Measurements from ENCODE around the gene ITGB6.
"Not testable (repeated sequence)": the region's sequence is repeated elsewhere in the genome, so short reads cannot be mapped to it uniquely, and the experiment has no call there.

The ITGB6 gene

DNA sequence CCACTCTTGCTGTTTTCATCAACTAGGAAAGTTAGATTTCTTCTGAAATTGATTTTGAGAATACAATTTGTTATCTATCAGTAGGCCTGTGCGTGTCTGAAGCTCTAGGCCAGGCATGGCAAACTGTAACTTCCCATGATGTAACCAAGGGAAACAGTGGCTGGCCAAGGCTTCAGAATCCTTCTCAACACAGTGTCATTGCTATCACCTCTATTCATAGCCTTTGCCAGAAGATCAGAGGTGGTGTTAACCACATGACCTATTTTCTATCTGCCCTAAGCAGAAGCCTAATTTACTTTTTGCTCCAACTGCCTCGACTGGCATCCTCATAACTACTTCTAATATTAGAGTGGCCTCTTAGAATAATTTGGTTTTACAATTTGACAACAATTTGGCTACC, 2.5 kb downstream of the ITGB6 start:
- no peaks in the 10 kb centered on the region for H3K36me3 ChIP-seq (ENCODE audit: control insufficient read depth in 1 of 2, insufficient read depth in 2 of 2, low read depth in 1 of 2, low read length in 2 of 2)
- WGBS: 100% methylated on average over 2 of the region's 2 CpGs
- H2BK5ac ChIP-seq (ENCODE audit: low read depth, low read length, poor library complexity, severe bottlenecking): no peak overlapping the region
- H2BK120ac ChIP-seq (ENCODE audit: low read depth, low read length): no peak overlapping the region
- H2BK15ac ChIP-seq (ENCODE audit: low read depth, poor library complexity, severe bottlenecking): no peak overlapping the region
- no peak overlapping the region for H3K4me3 ChIP-seq (ENCODE audit: insufficient read depth in 1 of 2, low read depth in 1 of 2, low read length in 2 of 2)
- H4K8ac ChIP-seq (ENCODE audit: low read length): no peak overlapping the region
- H4K91ac ChIP-seq (ENCODE audit: low read length): no peak overlapping the region
- peak overlapping the region in 1 of 2 experiments; percentile 42 for H2BK12ac ChIP-seq (ENCODE audit: low read length in 2 of 2)
- H3K18ac ChIP-seq (ENCODE audit: low read depth in 1 of 2, low read length in 2 of 2): no peak overlapping the region
- H3K27me3 ChIP-seq (ENCODE audit: control insufficient read depth in 1 of 2, insufficient read depth in 1 of 2, low read length in 2 of 2): no peaks in the 10 kb centered on the region
- H3K9ac ChIP-seq (ENCODE audit: low read length): no peak overlapping the region
- no peak overlapping the region for H3K27ac ChIP-seq (ENCODE audit: low read length, poor library complexity, severe bottlenecking)
- H3K4ac ChIP-seq (ENCODE audit: low read depth in 1 of 2, low read length in 2 of 2): peak overlapping the region in 1 of 2 experiments; percentile 10
- H3K9me3 ChIP-seq (ENCODE audit: control insufficient read depth, low read length): no peaks in the 10 kb centered on the region
- no peak overlapping the region for H3K4me2 ChIP-seq (ENCODE audit: low read length, poor library complexity, severe bottlenecking)
- DNase-seq: no peak
- no peaks in the 10 kb centered on the region for H3K4me1 ChIP-seq (ENCODE audit: control insufficient read depth, insufficient read depth, low read depth, low read length)
- no peak overlapping the region for H3K14ac ChIP-seq (ENCODE audit: low read length in 2 of 2)
- no peaks in the 10 kb centered on the region for H3K79me1 ChIP-seq (replicated peaks; ENCODE audit: low read length, poor library complexity, severe bottlenecking)
- no peak overlapping the region for H2AK5ac ChIP-seq (ENCODE audit: low read length, severe bottlenecking)
- H2AFZ ChIP-seq (ENCODE audit: low read depth, low read length): no peak overlapping the region
- H3K23ac ChIP-seq (ENCODE audit: low read length in 2 of 2): no peak overlapping the region

DNA sequence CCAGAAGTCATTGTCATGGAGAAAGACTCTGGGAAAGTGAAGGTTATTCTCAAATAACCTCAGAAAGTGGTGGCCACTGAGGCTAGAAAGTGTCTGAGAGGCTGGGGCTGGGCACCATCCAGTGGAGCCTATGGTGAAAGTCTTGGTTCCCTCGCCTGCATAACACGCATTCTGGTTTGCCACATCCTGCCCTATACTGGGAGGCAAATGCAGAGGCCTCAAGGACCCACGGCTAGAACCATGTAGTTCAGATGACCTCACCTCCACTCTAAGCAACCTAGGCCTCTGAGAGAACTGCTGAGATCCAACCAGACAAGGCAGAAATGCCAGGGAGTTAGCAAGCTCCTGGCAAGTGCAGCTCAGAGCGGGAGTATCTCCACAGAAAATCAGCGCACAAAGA, 5.1 kb downstream of the ITGB6 start:
- no peak overlapping the region for H2AFZ ChIP-seq (ENCODE audit: low read depth, low read length)
- H2BK12ac ChIP-seq (ENCODE audit: low read length in 2 of 2): no peak overlapping the region

GRCh38 chr2:160194351-160194750, 5.7 kb downstream of the ITGB6 start:
- H3K14ac ChIP-seq (ENCODE audit: low read length in 2 of 2): no peak overlapping the region
- no peaks in the 10 kb centered on the region for H3K4me1 ChIP-seq (ENCODE audit: control insufficient read depth, insufficient read depth, low read depth, low read length)
- H3K4me2 ChIP-seq (ENCODE audit: low read length, poor library complexity, severe bottlenecking): no peak overlapping the region
- H2BK12ac ChIP-seq (ENCODE audit: low read length in 2 of 2): no peak overlapping the region
- H3K27me3 ChIP-seq (ENCODE audit: control insufficient read depth in 1 of 2, insufficient read depth in 1 of 2, low read length in 2 of 2): no peaks in the 10 kb centered on the region
- no peak overlapping the region for H4K8ac ChIP-seq (ENCODE audit: low read length)
- no peak overlapping the region for H3K23ac ChIP-seq (ENCODE audit: low read length in 2 of 2)
- no peak overlapping the region for H2BK15ac ChIP-seq (ENCODE audit: low read depth, poor library complexity, severe bottlenecking)
- H3K79me1 ChIP-seq (replicated peaks; ENCODE audit: low read length, poor library complexity, severe bottlenecking): no peaks in the 10 kb centered on the region
- no peak overlapping the region for H2AK5ac ChIP-seq (ENCODE audit: low read length, severe bottlenecking)
- 100% methylated on average over 1 of the region's 2 CpGs for WGBS
- H3K27ac ChIP-seq (ENCODE audit: low read length, poor library complexity, severe bottlenecking): no peak overlapping the region
- no peak overlapping the region for H2BK120ac ChIP-seq (ENCODE audit: low read depth, low read length)
- H3K4ac ChIP-seq (ENCODE audit: low read depth in 1 of 2, low read length in 2 of 2): no peak overlapping the region
- no peaks in the 10 kb centered on the region for H3K36me3 ChIP-seq (ENCODE audit: control insufficient read depth in 1 of 2, insufficient read depth in 2 of 2, low read depth in 1 of 2, low read length in 2 of 2)
- no peak for DNase-seq
- H3K18ac ChIP-seq (ENCODE audit: low read depth in 1 of 2, low read length in 2 of 2): no peak overlapping the region
- no peak overlapping the region for H3K9ac ChIP-seq (ENCODE audit: low read length)
- no peak overlapping the region for H2BK5ac ChIP-seq (ENCODE audit: low read depth, low read length, poor library complexity, severe bottlenecking)
- H2AFZ ChIP-seq (ENCODE audit: low read depth, low read length): no peak overlapping the region
- no peak overlapping the region for H3K4me3 ChIP-seq (ENCODE audit: insufficient read depth in 1 of 2, low read depth in 1 of 2, low read length in 2 of 2)
- H4K91ac ChIP-seq (ENCODE audit: low read length): no peak overlapping the region
- no peaks in the 10 kb centered on the region for H3K9me3 ChIP-seq (ENCODE audit: control insufficient read depth, low read length)

More for the DNA sequence above, 5.1 kb downstream of the ITGB6 start:
- H3K4me3 ChIP-seq (ENCODE audit: insufficient read depth in 1 of 2, low read depth in 1 of 2, low read length in 2 of 2): no peak overlapping the region
- H4K8ac ChIP-seq (ENCODE audit: low read length): no peak overlapping the region
- no peaks in the 10 kb centered on the region for H3K36me3 ChIP-seq (ENCODE audit: control insufficient read depth in 1 of 2, insufficient read depth in 2 of 2, low read depth in 1 of 2, low read length in 2 of 2)
- H3K79me1 ChIP-seq (replicated peaks; ENCODE audit: low read length, poor library complexity, severe bottlenecking): no peaks in the 10 kb centered on the region
- no peak overlapping the region for H4K91ac ChIP-seq (ENCODE audit: low read length)
- H3K4me2 ChIP-seq (ENCODE audit: low read length, poor library complexity, severe bottlenecking): no peak overlapping the region
- H2AK5ac ChIP-seq (ENCODE audit: low read length, severe bottlenecking): no peak overlapping the region
- H2BK5ac ChIP-seq (ENCODE audit: low read depth, low read length, poor library complexity, severe bottlenecking): no peak overlapping the region
- no peaks in the 10 kb centered on the region for H3K9me3 ChIP-seq (ENCODE audit: control insufficient read depth, low read length)
- H2BK15ac ChIP-seq (ENCODE audit: low read depth, poor library complexity, severe bottlenecking): no peak overlapping the region
- H3K4me1 ChIP-seq (ENCODE audit: control insufficient read depth, insufficient read depth, low read depth, low read length): no peaks in the 10 kb centered on the region
- H3K4ac ChIP-seq (ENCODE audit: low read depth in 1 of 2, low read length in 2 of 2): no peak overlapping the region
- H3K9ac ChIP-seq (ENCODE audit: low read length): no peak overlapping the region
- H3K27ac ChIP-seq (ENCODE audit: low read length, poor library complexity, severe bottlenecking): no peak overlapping the region
- H3K18ac ChIP-seq (ENCODE audit: low read depth in 1 of 2, low read length in 2 of 2): no peak overlapping the region
- WGBS: 92% methylated on average over 5 of the region's 5 CpGs
- H3K23ac ChIP-seq (ENCODE audit: low read length in 2 of 2): no peak overlapping the region
- no peaks in the 10 kb centered on the region for H3K27me3 ChIP-seq (ENCODE audit: control insufficient read depth in 1 of 2, insufficient read depth in 1 of 2, low read length in 2 of 2)
- H2BK120ac ChIP-seq (ENCODE audit: low read depth, low read length): no peak overlapping the region
- no peak for DNase-seq
- peak overlapping the region in 1 of 2 experiments; percentile 18 for H3K14ac ChIP-seq (ENCODE audit: low read length in 2 of 2)

- H2BK15ac ChIP-seq (ENCODE audit: low read depth, poor library complexity, severe bottlenecking); H3K9ac ChIP-seq (ENCODE audit: low read length); H3K14ac ChIP-seq (ENCODE audit: low read length in 2 of 2); H3K4me2 ChIP-seq (ENCODE audit: low read length, poor library complexity, severe bottlenecking); H3K4me1 ChIP-seq (ENCODE audit: control insufficient read depth, insufficient read depth, low read depth, low read length); H2BK5ac ChIP-seq (ENCODE audit: low read depth, low read length, poor library complexity, severe bottlenecking); H3K9me3 ChIP-seq (ENCODE audit: control insufficient read depth, low read length); H3K4me3 ChIP-seq (ENCODE audit: insufficient read depth in 1 of 2, low read depth in 1 of 2, low read length in 2 of 2); H2AFZ ChIP-seq (ENCODE audit: low read depth, low read length); H3K36me3 ChIP-seq (ENCODE audit: control insufficient read depth in 1 of 2, insufficient read depth in 2 of 2, low read depth in 1 of 2, low read length in 2 of 2); H3K27me3 ChIP-seq (ENCODE audit: control insufficient read depth in 1 of 2, insufficient read depth in 1 of 2, low read length in 2 of 2); H2AK5ac ChIP-seq (ENCODE audit: low read length, severe bottlenecking); H3K79me1 ChIP-seq (replicated peaks; ENCODE audit: low read length, poor library complexity, severe bottlenecking); H3K23ac ChIP-seq (ENCODE audit: low read length in 2 of 2): not testable (repeated sequence)
- Histone ChIP-seq H3K4ac (ENCODE audit: low read depth in 1 of 2, low read length in 2 of 2) (peak overlapping the region; percentile 68 to 85), H2BK12ac (ENCODE audit: low read length in 2 of 2) (peak overlapping the region in 1 of 2 experiments; percentile 54), H3K18ac (ENCODE audit: low read depth in 1 of 2, low read length in 2 of 2) (peak overlapping the region; percentile 10 to 50), H2BK120ac (ENCODE audit: low read depth, low read length) (peak overlapping the region; percentile 54), H4K8ac (ENCODE audit: low read length) (peak overlapping the region; percentile 85), H4K91ac (ENCODE audit: low read length) (peak overlapping the region; percentile 57), H3K27ac (ENCODE audit: low read length, poor library complexity, severe bottlenecking) (peak overlapping the region; percentile 32)
- peak; percentile 58 for DNase-seq
- 32% methylated on average over 11 of the region's 11 CpGs for WGBS
Measured at GRCh38 chr2:160181146-160181836, 18.8 kb downstream of the ITGB6 start.
